Measurements from ENCODE around the gene AGFG1. TPM values are rescaled to one million over a fixed set of nuclear protein-coding genes. Genes with fewer than 3 reads are reported as not detected.

AGFG1 gene
- total RNA-seq, 1 experiment from 2014 or later: 109 TPM

GRCh38 chr2:227466887-227467600 lies 4.9 kb upstream of the AGFG1 start:
- Histone ChIP-seq H3K4me2 (ENCODE audit: insufficient read depth, insufficient read length, low read length) (no peak overlapping the region), H2BK5ac (ENCODE audit: insufficient read length, low read length) (no peak overlapping the region), H4K8ac (replicated peaks; ENCODE audit: insufficient read length, low read depth, low read length) (no peak overlapping the region), H3K56ac (ENCODE audit: insufficient read length, low read depth, low read length) (no peak overlapping the region), H2BK15ac (ENCODE audit: low read depth, low read length) (no peak overlapping the region), H3K27me3 (ENCODE audit: insufficient read depth, low read length) (no peaks in the 10 kb centered on the region), H3K9me3 (ENCODE audit: control insufficient read depth, low read depth, low read length) (no peaks in the 10 kb centered on the region), H3K27ac (ENCODE audit: insufficient read length, low read depth, low read length) (no peak overlapping the region), H3K9ac (ENCODE audit: extremely low read depth, insufficient read length, low read length) (no peak overlapping the region), H3K79me2 (ENCODE audit: insufficient read depth, low read length) (no peaks in the 10 kb centered on the region), H3K79me1 (ENCODE audit: insufficient read depth, low read depth, low read length, poor library complexity, severe bottlenecking) (no peaks in the 10 kb centered on the region), H4K20me1 (ENCODE audit: control insufficient read depth, insufficient read depth, insufficient read length) (no peaks in the 10 kb centered on the region), H3K4ac (ENCODE audit: low read depth, low read length) (no peak overlapping the region), H3K18ac (ENCODE audit: insufficient read length, low read depth, low read length) (no peak overlapping the region), H2AFZ (ENCODE audit: low read length) (no peak overlapping the region), H3K4me1 (ENCODE audit: insufficient read depth, low read length) (no peaks in the 10 kb centered on the region; the same call in 1 of the 2 replicates), H2BK12ac (ENCODE audit: insufficient read length, low read depth, low read length) (no peak overlapping the region), H3K14ac (ENCODE audit: insufficient read depth, low read length) (no peak overlapping the region), H4K91ac (ENCODE audit: insufficient read length, low read depth, low read length) (no peak overlapping the region), H3K23ac (ENCODE audit: insufficient read length, low read depth, low read length) (no peak overlapping the region), H2AK5ac (ENCODE audit: insufficient read length, low read length) (no peak overlapping the region), H4K5ac (ENCODE audit: insufficient read length, low read depth, low read length) (no peak overlapping the region), H2BK20ac (ENCODE audit: low read depth, low read length, poor library complexity, severe bottlenecking) (no peak overlapping the region), H2BK120ac (ENCODE audit: low read depth, low read length, poor library complexity, severe bottlenecking) (no peak overlapping the region), H3K23me2 (ENCODE audit: insufficient read length, low read depth, low read length, poor library complexity, severe bottlenecking) (no peaks in the 10 kb centered on the region), H3T11ph (ENCODE audit: low read length) (no peak overlapping the region)
- no peak for TF ChIP-seq CTCF (conservative IDR thresholded peaks at IDR 0.05)
- Mint-ChIP-seq H3K36me3 (ENCODE audit: insufficient read depth in 1 of 3, low read depth in 3 of 3) (no peaks in the 10 kb centered on the region), H3K4me3 (no peak overlapping the region), H3K4me1 (peaks cover 20 to 23% of the 10 kb centered on the region in 2 experiments), H3K27me3 (ENCODE audit: low read depth) (no peaks in the 10 kb centered on the region; the same call in 1 of the 2 replicates), H3K9me3 (no peaks in the 10 kb centered on the region; a peak in 1 of 5 replicates), H3K27ac (0 out of 7 replicates have a peak overlapping the region, but pooled peaks of 1 of the 3 experiments have one; percentile 22)
- WGBS (ENCODE audit: extremely low coverage, insufficient read length, low lambda C conversion rate): no CpG with 5 or more reads among the region's 5 CpGs
- no peak for DNase-seq

Measured in H9 (cell line).